AG20443 (cell line): Measurements from ENCODE around the gene CD9.
A peak's percentile ranks its signal among the peaks of the same experiment; 100 is the strongest.
"Not testable (repeated sequence)": the region's sequence is repeated elsewhere in the genome, so short reads cannot be mapped to it uniquely, and the experiment has no call there.

Experiments
- DNase-seq: peaks from one replicate; pipeline ENCODE4 v3.0.0; 2012; ENCODE audit warnings: low spot score, mixed read lengths

Gene CD9

GRCh38 chr12:6199531-6200255 is 507 bp upstream of the CD9 start:
- peak; percentile 45 for DNase-seq

DNA sequence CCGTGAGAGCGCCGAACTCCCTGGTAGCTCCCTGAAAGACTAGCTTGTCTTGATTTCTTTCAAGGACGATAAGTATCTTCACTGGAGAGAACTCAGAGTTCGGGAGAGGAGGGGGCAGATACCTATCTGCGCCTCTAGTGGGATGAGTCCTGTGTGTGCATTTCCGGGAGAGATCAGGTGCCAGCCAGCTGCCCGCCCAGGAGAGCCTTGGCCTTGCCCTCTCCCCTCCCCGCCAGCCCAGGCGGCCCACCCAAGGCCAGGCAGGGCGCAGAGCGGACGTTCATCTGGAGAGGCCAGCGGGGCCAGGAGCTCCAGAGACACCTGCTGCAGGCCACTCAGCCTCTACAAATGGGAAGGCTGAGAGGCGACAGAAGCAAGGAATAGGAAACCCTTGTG is 1.0 kb downstream of the CD9 start:
- DNase-seq: no peak

DNA sequence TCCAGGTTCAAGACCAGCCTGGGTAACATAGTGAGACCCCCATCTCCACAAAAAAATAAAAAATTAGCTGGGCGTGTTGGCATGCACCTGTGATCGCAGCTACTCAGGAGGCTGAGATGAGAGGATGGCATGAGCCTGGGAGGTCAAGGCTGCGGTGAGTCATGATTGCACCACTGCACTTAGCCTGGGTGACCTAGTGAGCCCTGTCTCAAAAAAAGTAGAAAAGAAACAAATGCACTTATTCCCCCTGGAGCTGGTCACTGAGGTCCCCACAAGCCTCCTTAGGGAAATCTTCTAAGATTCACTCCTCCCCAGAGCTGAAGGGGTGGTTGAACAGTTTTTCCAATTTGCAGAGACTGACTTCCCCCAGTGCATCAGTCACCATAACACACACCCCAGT is 1.6 kb downstream of the CD9 start:
- no peak for DNase-seq

DNA sequence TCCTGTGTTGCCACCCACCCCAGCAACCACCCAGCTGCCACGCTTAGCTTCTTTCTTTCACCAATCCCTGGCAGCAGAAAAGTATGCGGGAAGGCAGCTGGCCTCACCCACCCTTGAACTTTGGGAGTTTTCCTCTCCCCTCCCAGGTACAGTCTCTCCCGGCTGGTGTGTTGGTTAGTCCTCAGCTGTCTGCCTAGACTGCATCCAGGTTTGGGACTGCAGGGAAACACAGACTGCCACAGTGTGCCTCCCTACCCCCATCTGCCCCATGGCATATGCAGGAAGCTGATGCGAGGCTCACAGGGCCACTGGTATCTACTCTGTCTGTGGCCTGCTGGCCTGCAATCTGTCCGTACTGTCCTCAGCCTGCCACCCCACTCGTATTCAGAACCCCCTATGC is 2.1 kb downstream of the CD9 start:
- DNase-seq: no peak

DNA sequence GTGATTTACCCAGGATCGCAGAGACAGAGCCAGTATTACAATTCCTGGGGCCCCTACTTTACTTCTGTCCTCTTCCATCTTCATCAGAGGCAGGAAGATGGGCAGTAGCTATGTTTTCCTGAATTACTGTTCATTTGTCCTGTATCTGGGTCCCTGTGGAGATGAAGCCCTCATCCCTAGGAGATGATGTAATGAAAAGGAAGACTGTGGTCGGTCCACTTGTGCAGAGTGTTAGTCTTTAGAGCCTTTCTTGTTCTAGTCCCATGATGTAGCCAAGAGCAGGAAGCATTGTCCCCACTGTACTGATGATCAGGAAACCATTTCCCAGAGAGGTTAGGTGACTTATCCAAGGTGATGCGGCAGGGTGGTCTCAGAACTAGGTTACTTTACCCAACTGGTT is 2.6 kb downstream of the CD9 start:
- no peak for DNase-seq

- DNase-seq: no peak
Measured at GRCh38 chr12:6203601-6204000, 3.4 kb downstream of the CD9 start.

DNA sequence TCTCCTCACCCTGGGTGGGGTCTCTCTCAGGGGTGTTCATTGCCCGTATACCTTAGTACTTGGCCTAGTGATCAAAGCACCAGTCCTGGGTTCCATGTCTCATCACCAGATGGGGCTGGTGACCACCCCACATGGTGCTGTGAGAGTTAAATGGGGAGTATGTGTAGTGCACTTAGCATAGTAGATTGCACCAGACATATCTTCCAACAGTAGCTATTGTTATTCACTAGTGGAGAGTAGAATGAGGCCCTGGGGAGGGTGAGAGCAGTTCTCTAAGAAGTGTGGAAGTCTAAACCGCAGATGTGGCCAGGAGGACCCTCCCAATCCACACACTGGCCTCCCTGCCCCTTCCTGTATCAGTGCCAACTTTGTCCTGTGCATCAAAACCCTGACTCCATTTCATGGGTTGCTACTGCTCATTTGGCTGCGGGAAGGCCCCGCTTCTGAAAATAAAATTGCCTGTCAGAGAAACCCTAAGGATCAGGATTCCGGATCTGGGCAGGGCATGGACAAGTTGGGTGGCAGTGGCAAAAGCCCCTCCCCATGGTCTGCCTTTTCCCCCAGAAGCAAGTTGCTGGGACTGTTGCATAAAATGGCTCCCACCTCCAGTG is 4.4 kb downstream of the CD9 start:
- DNase-seq: no peak

GRCh38 chr12:6205144-6205539 is 4.9 kb downstream of the CD9 start:
- no peak for DNase-seq

DNA sequence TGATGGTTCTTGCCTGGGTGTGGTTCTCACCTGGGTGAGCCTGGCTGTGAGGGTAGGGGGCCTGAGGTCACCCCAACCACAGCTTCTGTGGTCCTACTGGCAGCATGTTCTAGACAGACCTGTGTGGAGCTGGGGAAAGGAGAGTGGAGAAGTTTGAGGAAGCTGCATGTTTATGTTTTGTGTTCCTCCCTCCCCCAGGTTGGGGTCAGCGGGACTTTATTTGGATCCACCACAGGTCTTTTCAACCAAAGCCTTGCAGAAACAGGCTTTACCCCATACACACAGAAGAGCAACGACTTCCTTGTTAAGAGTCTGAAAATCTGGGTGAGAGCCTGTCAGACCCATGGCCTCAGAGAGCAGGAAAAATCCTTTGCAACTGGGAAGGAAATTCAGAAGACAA is 5.6 kb downstream of the CD9 start:
- no peak for DNase-seq

- DNase-seq: no peak
Measured at GRCh38 chr12:6206327-6206726, 6.1 kb downstream of the CD9 start.

- no peak for DNase-seq
Measured at GRCh38 chr12:6207259-6207925, 7.2 kb downstream of the CD9 start.

GRCh38 chr12:6208130-6208529 is 7.9 kb downstream of the CD9 start:
- no peak for DNase-seq

DNA sequence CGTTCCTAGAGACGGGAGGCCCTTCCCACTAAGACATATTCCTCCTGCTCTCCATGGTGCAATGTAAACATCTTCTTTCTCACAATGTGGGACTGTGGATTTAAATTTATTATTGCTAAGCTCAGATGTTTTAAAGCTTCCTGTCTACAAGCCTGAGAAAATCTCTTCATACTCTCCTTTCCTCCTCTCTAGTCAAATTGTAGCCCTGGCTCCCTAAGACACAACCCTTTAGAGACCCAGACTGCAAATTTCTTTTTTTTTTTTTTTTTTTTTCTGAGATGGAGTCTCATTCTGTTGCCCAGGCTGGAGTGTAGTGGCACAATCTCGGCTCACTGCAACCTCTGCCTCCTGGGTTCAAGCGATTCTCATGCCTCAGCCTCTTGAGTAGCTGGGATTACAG is 9.2 kb downstream of the CD9 start:
- not testable (repeated sequence) for DNase-seq

DNA sequence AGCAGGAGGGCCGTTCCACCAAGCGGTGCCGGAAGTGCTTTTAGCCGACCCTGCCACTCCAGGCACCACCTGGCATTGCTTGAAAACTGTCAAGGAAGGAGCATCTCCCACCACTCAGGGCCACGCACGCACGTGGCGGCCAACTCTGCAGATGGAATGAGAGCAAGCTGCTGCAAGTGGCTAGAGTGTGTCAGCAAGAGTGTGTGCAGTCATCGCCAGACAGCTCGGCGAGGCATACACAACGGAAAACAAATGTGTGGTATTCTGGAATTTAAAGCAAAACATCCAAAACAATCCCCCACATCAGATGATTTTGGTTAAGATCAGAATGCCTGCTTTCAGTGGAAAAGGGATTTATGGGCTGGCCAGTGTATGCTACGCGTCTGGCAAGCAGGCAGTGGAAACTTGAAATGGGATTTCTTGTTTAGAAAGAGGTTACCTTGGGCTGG is 11.2 kb downstream of the CD9 start:
- DNase-seq: peak; percentile 91

DNA sequence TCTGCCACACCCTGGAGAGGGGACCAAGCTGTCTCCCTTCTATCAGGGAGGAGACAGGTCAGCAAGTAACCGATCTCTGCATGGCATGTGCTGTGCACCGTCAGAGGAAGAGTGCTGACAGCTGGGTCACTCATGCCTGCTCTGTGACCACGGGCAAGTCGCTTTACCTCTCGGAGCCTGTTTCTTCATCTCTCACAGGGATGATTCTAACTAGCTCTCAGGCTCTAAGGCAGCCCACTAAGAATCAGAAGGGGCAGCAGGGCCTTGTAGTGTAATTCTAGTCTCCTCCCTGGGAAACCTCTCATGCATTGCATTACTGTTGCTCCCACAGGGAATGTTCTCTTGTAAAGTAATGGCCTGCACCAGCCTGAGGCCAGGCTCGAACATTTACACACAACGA is 11.9 kb downstream of the CD9 start:
- no peak for DNase-seq

- no peak for DNase-seq
Measured at GRCh38 chr12:6213969-6214368, 13.8 kb downstream of the CD9 start.

DNA sequence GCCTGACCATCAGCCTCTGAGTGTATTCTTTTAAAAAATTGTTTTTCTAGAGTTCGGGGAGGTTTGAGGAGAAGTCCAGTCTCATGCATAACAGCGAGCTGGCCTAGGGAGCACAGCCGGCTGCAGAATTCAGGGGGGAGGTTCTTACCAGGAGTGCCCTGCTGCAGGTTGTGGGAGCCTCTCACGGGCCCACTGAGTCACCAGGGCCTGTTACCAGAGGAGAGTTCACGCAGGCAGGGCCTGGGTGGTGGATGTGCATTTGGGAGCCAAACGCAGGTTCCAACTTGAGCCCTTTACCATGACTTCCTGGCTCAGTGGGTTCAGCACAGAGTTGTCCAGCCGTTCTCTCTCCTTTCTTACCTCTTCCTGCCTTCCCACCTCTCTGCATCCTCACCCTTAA is 14.4 kb downstream of the CD9 start:
- no peak for DNase-seq

- DNase-seq: no peak
Measured at GRCh38 chr12:6215120-6215807, 15.1 kb downstream of the CD9 start.

DNA sequence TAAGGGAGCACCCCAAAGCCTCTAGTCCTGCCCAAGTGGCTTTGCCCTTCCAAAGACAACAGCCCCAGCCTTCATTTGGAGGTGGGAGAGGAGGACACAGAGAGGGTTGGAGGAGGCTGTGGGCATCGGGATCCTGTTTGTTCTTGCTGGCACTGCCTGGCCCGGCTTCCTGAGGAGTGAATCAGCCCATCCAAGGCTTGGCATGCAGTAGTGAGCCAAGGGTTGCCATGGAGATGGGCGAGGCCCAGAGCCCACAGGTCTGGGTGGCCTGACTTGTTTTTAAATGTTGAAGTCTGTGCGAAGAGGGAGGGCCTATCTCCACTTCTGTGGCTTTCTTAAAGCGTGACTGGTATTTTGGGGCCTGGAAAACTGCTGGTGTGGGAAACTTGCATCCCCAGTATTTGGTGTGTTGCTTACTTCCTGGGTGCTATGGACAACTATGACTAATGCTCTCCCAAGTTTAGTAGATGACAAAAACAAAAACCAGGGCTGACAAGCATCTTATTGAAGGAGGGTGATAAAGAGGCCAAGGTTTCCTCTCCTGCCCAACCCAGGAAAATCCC is 15.8 kb downstream of the CD9 start:
- DNase-seq: peak; percentile 90

DNA sequence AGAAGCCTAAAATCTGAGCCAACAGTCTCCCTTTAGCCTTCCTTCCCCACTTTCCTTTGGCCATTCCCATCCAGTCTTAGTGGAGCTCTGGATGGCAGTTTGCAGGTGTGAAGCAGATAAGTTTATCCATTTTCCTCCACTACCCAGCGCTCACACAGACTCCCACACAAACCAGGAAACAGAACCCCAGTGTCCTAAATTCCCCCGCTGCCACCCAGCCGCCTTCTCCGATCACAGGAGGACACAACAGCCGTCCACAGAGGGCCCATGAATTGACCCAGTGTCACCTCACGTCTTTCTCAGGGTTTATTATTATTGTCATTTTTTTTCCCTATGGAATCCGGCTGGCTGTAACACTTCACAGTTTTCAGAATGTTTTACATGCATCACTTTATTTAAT is 16.4 kb downstream of the CD9 start:
- no peak for DNase-seq

- DNase-seq: no peak
Measured at GRCh38 chr12:6218347-6218925, 18.2 kb downstream of the CD9 start.

- DNase-seq: no peak
Measured at GRCh38 chr12:6219980-6220379, 19.8 kb downstream of the CD9 start.
